22Rv1 (cell line): ENCODE data around the gene NT5DC1.

Experiments
- CTCF ChIP-seq: fragments of 450-650 bp; IDR thresholded peaks from 2 replicates; pipeline ENCODE4 v1.5.1; 2017; ENCODE audit warnings: mild to moderate bottlenecking
- ZFX ChIP-seq: fragments of 450-650 bp; IDR thresholded peaks from 2 replicates; pipeline ENCODE4 v1.6.1; 2017; ENCODE audit warnings: antibody characterized with exemption, borderline replicate concordance

GRCh38 chr6:116152620-116153019 lies 52.0 kb downstream of the NT5DC1 start:
- TF ChIP-seq CTCF, result no peak
- TF ChIP-seq ZFX, result no peak
